Esophagus (tissue), 2 donors: ENCODE measurements around the gene KRTDAP. TPM values are rescaled to one million over a fixed set of nuclear protein-coding genes. Genes with fewer than 3 reads are reported as not detected.

Experiments used
- H3K27ac ChIP-seq, 2 donors: one replicate each; pipeline ENCODE4 v1.5.1; 2013; ENCODE audit warnings: low read depth in 2 of 2, mild to moderate bottlenecking in 2 of 2, inconsistent platforms in 1 of 2, low read length in 1 of 2, moderate library complexity in 1 of 2
- H3K27me3 ChIP-seq, 2 donors: one replicate each; pipeline ENCODE4 v1.6.1; 2013; ENCODE audit warnings: low read length in 2 of 2, control low read depth in 1 of 2, mild to moderate bottlenecking in 1 of 2; ENCODE audit not compliant: insufficient read depth in 2 of 2, control insufficient read depth in 1 of 2
- H3K36me3 ChIP-seq, 2 donors: one replicate each; pipeline ENCODE4 v1.6.1; 2013; ENCODE audit warnings: low read length in 1 of 2; ENCODE audit not compliant: control insufficient read depth in 2 of 2, insufficient read depth in 2 of 2
- H3K4me1 ChIP-seq, 2 donors: one replicate each; pipeline ENCODE4 v1.6.1; 2013; ENCODE audit warnings: low read length in 1 of 2; ENCODE audit not compliant: control insufficient read depth in 2 of 2, insufficient read depth in 2 of 2
- H3K4me3 ChIP-seq, 2 donors: one replicate each; pipeline ENCODE4 v1.5.1; 2013; ENCODE audit warnings: low read length in 2 of 2, mild to moderate bottlenecking in 2 of 2, low read depth in 1 of 2, moderate library complexity in 1 of 2
- H3K9me3 ChIP-seq, 2 donors: one replicate each; pipeline ENCODE4 v1.6.1; 2013; ENCODE audit warnings: mild to moderate bottlenecking in 2 of 2, low read depth in 1 of 2, low read length in 1 of 2, moderate library complexity in 1 of 2; ENCODE audit not compliant: control insufficient read depth in 2 of 2, insufficient read depth in 1 of 2
- WGBS, 2 donors: extraction: QIAGEN DNeasy Blood & Tissue Kit; methylation state at CpG; one replicate each; pipeline ENCODE4 v1.1.7; 2013; 5-methylcytosine and 5-hydroxymethylcytosine counted together
- polyA plus RNA-seq, 2 donors: library from polyadenylated mRNA; stranded (reverse); fragments of 200-250 nt; gene quantifications; one replicate each; pipeline ENCODE4 v1.2.3, GENCODE V29; 2013
- donor health status: healthy with polysubstance abuse.
- donor health status: Bipolar disorder and iron deficiency.

Gene KRTDAP
- polyA plus RNA-seq, 2 donors, result 109 to 238 TPM

DNA sequence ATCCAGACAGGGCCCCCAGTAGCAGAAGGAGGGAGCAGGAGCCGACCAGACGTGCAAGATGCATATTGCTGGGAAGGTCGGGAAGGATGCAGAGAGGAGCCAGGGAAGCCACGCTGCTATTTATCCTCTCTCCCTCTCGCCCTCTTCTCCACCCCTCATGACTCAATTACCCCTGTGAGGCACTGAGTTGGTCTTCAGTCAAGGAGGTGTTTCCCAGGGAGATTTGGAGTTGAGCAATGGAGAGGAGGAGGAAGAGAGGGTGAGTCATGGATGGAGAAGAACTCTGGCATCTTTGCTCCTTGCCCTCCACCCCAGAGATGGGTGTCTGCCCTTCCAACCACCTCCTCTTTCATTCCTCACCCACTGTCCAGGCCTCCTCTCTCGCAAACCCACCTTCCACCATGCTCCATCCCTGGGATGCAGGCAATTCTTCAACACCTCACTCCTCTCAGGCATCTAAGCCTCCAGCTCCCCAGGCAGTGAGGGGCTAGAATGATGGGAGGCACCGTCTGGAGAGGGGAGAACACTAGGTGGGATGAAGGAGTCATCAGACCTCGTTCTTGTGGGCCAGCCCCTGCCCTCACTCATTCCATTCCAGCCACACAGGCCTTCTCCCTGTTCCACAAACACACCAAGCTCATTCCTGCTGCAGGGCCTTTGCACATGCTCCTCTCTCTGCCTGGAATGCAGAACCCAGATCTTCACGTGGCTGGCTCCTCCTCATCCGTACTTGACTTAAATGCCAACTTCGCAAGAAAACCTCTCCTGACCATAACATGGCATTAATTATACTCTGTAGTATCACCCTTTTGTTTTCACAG is 38.2 kb upstream of the KRTDAP start, which contains the start of gene SBSN:
SBSN (minus strand) TSS at position 94 of the 821 bp plus-strand sequence; CDS start at position 64, 30 bp downstream.
- Histone ChIP-seq H3K4me3 (peak within 1 kb of the TSS in 1 of 2 donors; percentile 31), H3K9me3 (peaks cover 0 to 3% of the 10 kb centered on the region in 2 donors), H3K36me3 (peaks cover 0 to 4% of the 10 kb centered on the region in 2 donors), H3K4me1 (peaks cover under 1 to 21% of the 10 kb centered on the region in 2 donors), H3K27me3 (peaks cover 0 to 3% of the 10 kb centered on the region in 2 donors), H3K27ac (peak within 1 kb of the TSS; percentile 10 to 91)
- WGBS, 2 donors, result 64 to 70% methylated on average over 11 of the region's 11 CpGs

GRCh38 chr19:35525873-35526272 is 35.6 kb upstream of the KRTDAP start:
- Histone ChIP-seq H3K4me1 (peaks cover 0 to 17% of the 10 kb centered on the region in 2 donors), H3K9me3 (no peaks in the 10 kb centered on the region), H3K27me3 (no peaks in the 10 kb centered on the region), H3K27ac (no peak overlapping the region), H3K36me3 (peaks cover 0 to 4% of the 10 kb centered on the region in 2 donors), H3K4me3 (peak overlapping the region in 1 of 2 donors; percentile 31)
- WGBS, 2 donors, result 72 to 76% methylated on average over 4 of the region's 4 CpGs

- Histone ChIP-seq H3K27ac (no peak overlapping the region), H3K36me3 (peaks cover 0 to 4% of the 10 kb centered on the region in 2 donors), H3K27me3 (no peaks in the 10 kb centered on the region), H3K4me1 (peaks cover 0 to 15% of the 10 kb centered on the region in 2 donors), H3K9me3 (no peaks in the 10 kb centered on the region), H3K4me3 (no peak overlapping the region)
- 33 to 37% methylated on average over 11 of the region's 11 CpGs for WGBS, 2 donors
These were observed 34.0 kb upstream of the KRTDAP start for GRCh38 chr19:35524181-35524837.

DNA sequence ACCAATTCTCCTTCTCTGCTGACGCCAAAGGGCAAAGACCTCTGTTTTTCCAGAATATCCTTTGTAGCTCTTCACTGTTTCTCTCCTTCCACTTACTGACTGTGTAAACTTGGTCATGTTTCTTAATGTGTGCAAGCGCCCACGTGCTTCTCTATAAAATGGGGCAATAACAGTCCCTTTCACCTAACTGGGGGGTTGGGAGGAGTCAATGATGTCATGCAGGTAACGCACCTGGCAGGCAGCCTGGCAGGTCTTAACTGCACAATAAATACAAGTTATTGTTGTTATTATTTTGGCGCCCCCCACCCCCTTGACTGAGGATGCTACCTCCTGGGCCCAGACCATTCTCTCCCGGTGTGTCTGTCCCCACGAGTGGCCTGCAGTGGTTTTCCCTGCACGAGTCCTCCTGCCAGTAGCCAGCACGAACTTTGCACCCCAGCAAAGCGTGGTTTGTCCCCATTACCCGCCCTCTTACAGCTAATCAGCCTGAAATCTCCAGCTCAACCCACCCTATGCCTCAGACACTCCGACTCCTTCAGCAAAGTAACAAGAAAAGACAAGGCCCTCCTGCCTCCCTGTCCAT is 32.6 kb upstream of the KRTDAP start:
- no peaks in the 10 kb centered on the region for H3K9me3 ChIP-seq
- H3K36me3 ChIP-seq, result peaks cover 0 to 4% of the 10 kb centered on the region in 2 donors
- H3K27me3 ChIP-seq, result no peaks in the 10 kb centered on the region
- no peak overlapping the region for H3K4me3 ChIP-seq
- no peak overlapping the region for H3K27ac ChIP-seq
- WGBS, 2 donors, result 66 to 74% methylated on average over 12 of the region's 12 CpGs
- peaks cover 0 to 4% of the 10 kb centered on the region in 2 donors for H3K4me1 ChIP-seq

GRCh38 chr19:35521124-35521743 is 31.0 kb upstream of the KRTDAP start:
- Histone ChIP-seq H3K9me3 (no peaks in the 10 kb centered on the region), H3K4me3 (no peak overlapping the region), H3K4me1 (peaks cover 0 to 2% of the 10 kb centered on the region in 2 donors), H3K36me3 (peaks cover 0 to 4% of the 10 kb centered on the region in 2 donors), H3K27me3 (no peaks in the 10 kb centered on the region), H3K27ac (no peak overlapping the region)
- 64 to 69% methylated on average over 16 of the region's 16 CpGs for WGBS, 2 donors

DNA sequence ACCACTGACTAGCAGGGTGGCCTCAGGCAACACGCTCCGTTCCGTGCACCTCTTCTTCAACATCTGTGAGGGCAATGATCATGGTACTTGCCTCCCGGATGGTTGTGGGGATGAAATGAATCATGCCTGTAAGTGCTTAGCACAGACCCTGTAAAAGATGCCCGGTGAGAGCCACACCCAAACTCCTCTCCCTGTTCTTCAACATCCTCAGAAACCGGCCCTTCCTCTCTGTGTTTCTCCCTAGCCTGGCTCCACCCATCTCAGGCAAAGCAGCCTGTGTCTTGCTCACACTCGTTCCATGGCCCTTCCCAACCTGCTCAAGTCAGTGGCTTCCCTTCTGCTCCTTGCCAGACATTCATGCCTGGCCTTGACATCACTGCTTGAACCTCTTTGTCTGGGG is 29.0 kb upstream of the KRTDAP start:
- H3K36me3 ChIP-seq, result no peaks in the 10 kb centered on the region
- no peak overlapping the region for H3K4me3 ChIP-seq
- peaks cover 0 to 2% of the 10 kb centered on the region in 2 donors for H3K4me1 ChIP-seq
- no peaks in the 10 kb centered on the region for H3K27me3 ChIP-seq
- WGBS, 2 donors, result 35 to 42% methylated on average over 7 of the region's 7 CpGs
- H3K27ac ChIP-seq, result peak overlapping the region; percentile 75 to 90
- peaks cover 0 to 1% of the 10 kb centered on the region in 2 donors for H3K9me3 ChIP-seq

DNA sequence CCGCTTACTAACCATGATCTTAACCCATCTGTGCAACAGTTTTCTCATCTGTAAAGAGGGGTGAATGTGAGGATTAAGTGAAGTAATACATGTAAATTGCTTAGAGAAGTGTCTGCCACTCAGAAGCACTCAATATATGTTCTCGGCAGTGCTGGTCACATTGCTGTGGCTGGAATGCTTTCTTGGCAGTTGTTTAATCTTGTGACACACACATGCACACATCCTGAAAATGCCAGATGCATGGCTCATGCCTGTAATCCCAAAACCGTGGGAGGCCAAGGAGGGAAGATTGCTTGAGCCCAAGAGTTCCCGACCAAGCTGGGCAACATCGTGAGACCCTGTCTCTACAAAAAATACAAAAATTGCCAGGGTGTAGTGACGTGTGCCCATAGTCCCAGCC is 28.0 kb upstream of the KRTDAP start:
- Histone ChIP-seq H3K9me3 (peaks cover 0 to 3% of the 10 kb centered on the region in 2 donors), H3K27ac (peak overlapping the region in 1 of 2 donors; percentile 52), H3K4me1 (peaks cover 0 to 4% of the 10 kb centered on the region in 2 donors), H3K27me3 (no peaks in the 10 kb centered on the region), H3K4me3 (no peak overlapping the region), H3K36me3 (no peaks in the 10 kb centered on the region)
- WGBS, 2 donors, result 52 to 63% methylated on average over 6 of the region's 6 CpGs

- H3K4me1 ChIP-seq, result peaks cover 0 to 10% of the 10 kb centered on the region in 2 donors
- no peaks in the 10 kb centered on the region for H3K27me3 ChIP-seq
- no peak overlapping the region for H3K4me3 ChIP-seq
- WGBS, 2 donors, result 88 to 89% methylated on average over 2 of the region's 2 CpGs
- H3K27ac ChIP-seq, result no peak overlapping the region
- H3K9me3 ChIP-seq, result peaks cover 0 to 3% of the 10 kb centered on the region in 2 donors
- no peaks in the 10 kb centered on the region for H3K36me3 ChIP-seq
These were observed 27.1 kb upstream of the KRTDAP start for GRCh38 chr19:35517342-35517741.

GRCh38 chr19:35516310-35516709 is 26.0 kb upstream of the KRTDAP start:
- Histone ChIP-seq H3K4me1 (peaks cover 0 to 11% of the 10 kb centered on the region in 2 donors), H3K27me3 (no peaks in the 10 kb centered on the region), H3K36me3 (no peaks in the 10 kb centered on the region), H3K27ac (peak overlapping the region in 1 of 2 donors; percentile 61), H3K9me3 (peaks cover 0 to 3% of the 10 kb centered on the region in 2 donors), H3K4me3 (no peak overlapping the region)
- 82 to 88% methylated on average over 3 of the region's 3 CpGs for WGBS, 2 donors
